22Rv1 (cell line): ENCODE results near the gene URAD.
"Not testable (repeated sequence)": the region's sequence is repeated elsewhere in the genome, so short reads cannot be mapped to it uniquely, and the experiment has no call there.

Experiments used
- H3K27ac ChIP-seq: fragments of 450-650 bp; 2 replicates; pipeline ENCODE4 v1.5.1; 2017
- CTCF ChIP-seq: fragments of 450-650 bp; IDR thresholded peaks from 2 replicates; pipeline ENCODE4 v1.5.1; 2017; ENCODE audit warnings: mild to moderate bottlenecking
- ZFX ChIP-seq: fragments of 450-650 bp; IDR thresholded peaks from 2 replicates; pipeline ENCODE4 v1.6.1; 2017; ENCODE audit warnings: antibody characterized with exemption, borderline replicate concordance

URAD gene

GRCh38 chr13:28012383-28012782, 23.9 kb upstream of the URAD start:
- no peak overlapping the region for H3K27ac ChIP-seq
- TF ChIP-seq CTCF (no peak), ZFX (no peak)

GRCh38 chr13:28010046-28010445, 21.6 kb upstream of the URAD start:
- H3K27ac ChIP-seq, result no peak overlapping the region
- no peak for TF ChIP-seq CTCF
- no peak for TF ChIP-seq ZFX

- not testable (repeated sequence) for H3K27ac ChIP-seq
Measured at GRCh38 chr13:28005016-28005415, 16.5 kb upstream of the URAD start.

- TF ChIP-seq CTCF (no peak), ZFX (no peak)
Measured at GRCh38 chr13:28002886-28003698, 14.6 kb upstream of the URAD start.

GRCh38 chr13:28001837-28002473, 13.5 kb upstream of the URAD start:
- TF ChIP-seq ZFX, result no peak
- no peak for TF ChIP-seq CTCF
- H3K27ac ChIP-seq, result no peak overlapping the region

More at GRCh38 chr13:28002886-28003698, 14.6 kb upstream of the URAD start:
- H3K27ac ChIP-seq, result no peak overlapping the region

- no peak for TF ChIP-seq CTCF
- TF ChIP-seq ZFX, result no peak
- no peak overlapping the region for H3K27ac ChIP-seq
Measured at GRCh38 chr13:28001049-28001448, 12.6 kb upstream of the URAD start.

- no peak overlapping the region for H3K27ac ChIP-seq
- TF ChIP-seq ZFX (no peak), CTCF (no peak)
Measured at GRCh38 chr13:28000567-28000966, 12.1 kb upstream of the URAD start.
